ENCODE measurements around the gene ADRA2B.
"Not testable (repeated sequence)": the region's sequence is repeated elsewhere in the genome, so short reads cannot be mapped to it uniquely, and the experiment has no call there.

ADRA2B gene

DNA sequence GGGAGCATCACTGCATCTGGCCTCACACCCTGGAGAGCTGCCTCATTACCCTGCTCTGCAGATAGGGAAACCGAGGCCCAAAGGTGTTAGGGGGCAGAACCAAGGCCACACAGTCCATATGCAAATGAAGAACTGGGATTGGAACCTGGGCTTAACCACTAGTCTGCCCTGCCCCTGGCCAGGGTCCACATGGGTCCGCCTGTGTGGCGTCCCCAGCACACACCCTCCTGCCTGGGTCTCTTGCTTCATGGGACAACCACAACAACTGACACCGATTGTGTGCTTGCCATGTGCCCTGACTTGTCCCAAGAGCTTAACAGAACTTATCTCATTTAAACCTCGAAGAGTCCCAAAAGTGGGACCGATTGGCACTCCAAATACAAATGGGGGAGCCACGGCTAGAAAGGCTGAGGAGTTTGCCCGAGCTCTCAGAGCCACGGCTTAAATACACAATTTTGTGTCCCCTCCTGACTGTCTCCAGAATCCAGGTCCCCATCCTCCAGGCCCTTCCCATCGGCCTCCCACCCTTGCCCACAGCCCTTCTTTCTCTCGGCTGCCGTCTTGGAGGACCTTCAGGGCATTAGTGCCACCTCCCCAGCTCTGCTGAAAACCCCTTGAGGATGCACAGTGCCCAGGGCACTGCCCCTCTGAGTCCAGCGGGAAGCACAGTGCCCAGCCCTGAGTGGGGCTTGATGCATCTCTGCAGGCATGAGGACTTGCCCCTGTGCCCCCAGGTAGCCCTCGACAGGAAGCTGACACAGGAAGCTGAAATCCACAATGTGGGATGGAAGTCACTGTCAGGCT lies 34.6 kb upstream of the ADRA2B start:
- DNase-seq (ENCODE audit: low read depth in 2 of 2, low spot score in 1 of 2) = no peak

DNA sequence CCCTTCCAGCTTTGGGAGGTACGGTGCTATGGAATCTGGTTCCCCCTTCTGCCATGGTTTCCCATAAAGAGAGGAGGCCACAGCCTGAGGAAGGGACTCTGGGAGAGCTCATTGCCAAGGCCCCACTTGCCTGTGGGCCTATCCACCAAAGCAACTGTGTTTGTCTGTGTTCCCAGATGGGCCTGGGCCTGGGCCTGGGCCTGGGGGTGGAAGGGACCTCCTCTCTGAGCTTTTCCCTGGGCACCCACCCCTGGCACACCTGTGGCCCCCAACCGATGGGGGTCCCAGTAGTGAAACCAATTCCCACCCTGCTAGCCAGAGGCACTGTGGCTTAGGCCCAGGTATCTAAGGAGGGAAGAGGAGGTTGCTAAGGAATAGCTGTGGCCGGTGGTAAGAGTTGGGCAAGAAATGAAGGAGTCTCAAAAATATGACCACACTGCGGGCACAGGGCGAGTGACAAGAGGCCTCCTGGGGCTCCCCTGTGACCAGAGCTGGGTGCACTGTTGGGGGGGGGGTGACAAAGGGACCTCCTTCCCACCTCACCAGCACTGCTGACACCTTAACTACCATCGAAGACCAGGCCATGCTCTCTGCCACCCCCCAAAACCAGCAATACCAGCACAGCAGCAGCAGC lies 33.8 kb upstream of the ADRA2B start:
- DNase-seq (ENCODE audit: low read depth in 2 of 2, low spot score in 1 of 2) = no peak

DNA sequence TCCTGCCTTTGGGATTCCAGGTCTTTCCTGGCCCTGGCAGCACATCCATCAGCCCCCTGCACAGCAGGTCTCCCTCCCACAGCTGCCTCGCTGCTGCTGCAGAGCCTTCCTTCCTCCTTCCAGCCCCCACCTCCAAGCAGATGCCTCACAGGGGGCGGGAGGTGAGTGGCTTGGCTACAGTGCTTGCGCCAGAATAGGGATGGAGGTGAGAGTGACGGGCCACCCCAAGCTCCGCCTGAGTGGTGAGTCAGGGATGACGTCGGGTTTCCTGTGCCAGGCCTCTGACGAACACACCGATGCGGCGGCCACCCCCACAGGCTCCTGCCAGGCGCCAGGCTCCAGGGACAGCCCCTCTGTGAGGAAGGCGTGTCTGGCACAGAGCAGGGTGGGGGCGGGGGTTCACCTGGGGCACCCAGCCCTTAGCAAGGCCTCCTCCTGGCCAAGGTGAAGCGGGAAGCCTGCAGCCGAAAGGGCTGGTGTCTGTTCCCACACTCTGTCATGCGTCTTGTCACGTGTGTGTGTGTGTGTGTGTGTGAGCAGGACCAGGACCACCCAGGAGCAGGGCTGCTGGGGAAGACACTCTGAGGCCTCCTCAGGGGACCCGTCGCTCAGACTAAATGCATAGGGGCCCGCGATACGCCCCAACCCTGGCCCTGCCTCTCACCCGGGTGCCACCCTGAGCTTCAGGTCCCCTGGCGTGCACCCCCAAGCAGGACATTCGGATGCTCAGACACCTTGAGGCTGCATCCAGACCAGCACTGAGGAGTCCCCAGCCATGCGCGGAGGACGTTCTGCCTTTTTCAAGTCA lies 32.2 kb upstream of the ADRA2B start:
- DNase-seq (ENCODE audit: low read depth in 2 of 2, low spot score in 1 of 2) = peak; percentile 91 to 94

DNA sequence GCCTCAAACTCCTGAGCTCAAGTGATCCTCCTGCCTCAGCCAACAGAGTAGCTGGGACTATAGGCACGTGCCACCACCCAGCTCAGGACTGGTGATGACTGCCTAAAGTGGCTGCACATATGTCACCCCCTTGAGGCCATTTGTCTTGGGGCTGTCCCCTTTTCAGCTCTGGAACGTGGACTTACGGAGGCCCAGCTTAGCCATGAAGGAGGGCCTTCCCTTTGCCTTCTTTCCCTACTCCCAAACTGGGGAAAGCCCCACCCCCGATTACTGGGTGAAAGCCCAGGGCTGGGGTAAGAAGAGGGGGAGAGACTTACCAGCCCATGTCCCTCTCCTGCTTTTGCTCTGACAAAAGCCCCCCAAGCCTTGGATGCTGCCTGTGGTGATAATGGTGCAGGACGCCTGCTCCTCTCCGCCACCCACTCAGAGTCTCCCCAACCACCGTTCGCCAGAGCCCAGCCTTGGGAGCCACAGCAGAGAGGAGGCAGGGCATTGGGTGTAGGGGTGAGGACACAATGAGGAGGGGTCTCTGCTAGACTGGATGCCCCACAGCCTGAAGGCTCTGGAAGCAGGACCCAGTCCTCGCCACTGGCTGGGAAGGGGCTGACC lies 31.3 kb upstream of the ADRA2B start:
- no peak for DNase-seq (ENCODE audit: low read depth in 2 of 2, low spot score in 1 of 2)

DNA sequence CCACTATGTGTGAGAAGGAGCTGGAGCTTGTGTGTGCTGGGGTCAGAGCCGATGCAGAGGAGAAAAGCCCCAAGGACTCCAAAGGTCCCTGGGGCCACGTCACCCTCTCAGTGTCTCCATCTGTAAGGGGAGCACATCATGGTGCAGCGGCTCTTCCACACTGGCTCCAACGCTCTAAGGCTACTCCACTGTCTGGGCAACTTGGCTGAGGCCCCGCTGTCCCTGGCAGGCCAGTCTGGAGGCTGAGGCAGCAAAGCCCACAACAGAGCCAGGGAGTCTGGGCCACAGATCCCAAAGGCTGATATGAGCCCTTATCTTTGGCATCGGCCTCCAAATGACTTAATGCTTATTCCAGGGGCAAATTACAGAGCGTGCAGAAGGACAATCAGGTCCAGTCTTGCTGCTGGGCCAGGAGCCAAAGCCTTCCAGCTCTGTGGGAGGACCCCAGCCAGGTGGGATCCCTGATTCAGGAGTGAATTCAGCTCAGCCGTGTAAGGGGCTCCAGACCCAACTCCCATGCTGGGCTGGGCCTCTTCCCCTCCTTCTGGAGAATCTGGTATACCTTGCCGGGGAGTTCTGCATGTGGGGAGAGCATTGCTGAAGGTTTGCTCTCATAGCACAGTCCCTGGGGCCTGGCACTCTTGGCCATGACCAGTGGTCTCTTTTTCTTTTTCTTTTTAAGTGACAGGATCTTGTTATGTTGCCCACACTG lies 30.7 kb upstream of the ADRA2B start:
- no peak for DNase-seq (ENCODE audit: low read depth in 2 of 2, low spot score in 1 of 2)

DNA sequence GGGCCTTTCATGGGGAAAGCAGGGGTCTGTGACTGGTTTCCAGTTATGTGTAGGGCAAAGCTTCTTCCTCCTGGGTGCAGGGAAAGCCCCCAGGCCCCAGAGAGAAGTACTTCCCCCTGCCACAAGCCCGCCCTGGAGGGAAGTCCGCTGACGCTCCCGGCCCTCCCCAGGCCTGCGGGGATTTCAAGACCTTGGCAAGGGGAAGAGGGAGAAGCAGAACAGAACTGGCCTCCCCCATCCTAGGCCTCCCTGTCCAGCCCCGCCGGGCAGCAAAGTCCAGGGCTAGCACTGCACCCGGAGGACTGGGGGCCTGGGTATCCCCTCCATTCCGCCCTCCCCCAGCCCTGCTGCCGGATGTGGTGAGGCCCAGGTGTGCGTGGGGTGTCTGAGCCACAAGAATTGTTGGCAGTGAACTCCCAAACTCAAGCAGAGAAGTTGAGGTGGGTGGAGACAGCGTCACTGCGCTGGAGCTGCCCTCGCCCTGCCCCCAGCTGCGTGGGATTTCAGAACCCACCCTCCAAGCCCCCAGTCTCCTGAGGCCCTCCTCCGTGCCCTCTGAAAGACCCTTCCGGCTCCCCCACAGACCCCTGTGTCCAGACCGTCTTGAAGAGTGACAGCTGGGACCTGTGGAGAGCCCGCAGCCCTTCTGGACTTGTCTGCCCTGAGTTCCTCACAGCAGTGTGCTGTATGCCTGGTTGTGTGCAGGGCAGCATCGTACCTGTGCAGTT lies 29.9 kb upstream of the ADRA2B start:
- DNase-seq (ENCODE audit: low read depth in 2 of 2, low spot score in 1 of 2) = peak; percentile 49 to 69

DNA sequence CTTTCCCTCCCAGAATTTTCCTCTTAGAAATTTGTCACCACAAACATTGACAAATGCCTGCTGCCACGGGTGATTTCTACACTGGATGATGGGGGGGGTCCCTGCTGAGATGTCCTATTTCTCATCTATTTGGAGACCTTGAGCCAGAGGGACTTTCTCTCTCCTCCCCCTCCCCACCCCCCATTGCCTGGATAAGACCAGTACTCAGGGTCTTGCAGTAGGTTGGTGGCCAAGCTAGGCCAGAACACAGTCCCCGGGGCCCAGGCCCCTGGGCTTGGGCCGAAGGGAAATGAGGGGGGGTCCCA lies 29.4 kb upstream of the ADRA2B start:
- DNase-seq (ENCODE audit: low read depth in 2 of 2, low spot score in 1 of 2) = no peak

DNA sequence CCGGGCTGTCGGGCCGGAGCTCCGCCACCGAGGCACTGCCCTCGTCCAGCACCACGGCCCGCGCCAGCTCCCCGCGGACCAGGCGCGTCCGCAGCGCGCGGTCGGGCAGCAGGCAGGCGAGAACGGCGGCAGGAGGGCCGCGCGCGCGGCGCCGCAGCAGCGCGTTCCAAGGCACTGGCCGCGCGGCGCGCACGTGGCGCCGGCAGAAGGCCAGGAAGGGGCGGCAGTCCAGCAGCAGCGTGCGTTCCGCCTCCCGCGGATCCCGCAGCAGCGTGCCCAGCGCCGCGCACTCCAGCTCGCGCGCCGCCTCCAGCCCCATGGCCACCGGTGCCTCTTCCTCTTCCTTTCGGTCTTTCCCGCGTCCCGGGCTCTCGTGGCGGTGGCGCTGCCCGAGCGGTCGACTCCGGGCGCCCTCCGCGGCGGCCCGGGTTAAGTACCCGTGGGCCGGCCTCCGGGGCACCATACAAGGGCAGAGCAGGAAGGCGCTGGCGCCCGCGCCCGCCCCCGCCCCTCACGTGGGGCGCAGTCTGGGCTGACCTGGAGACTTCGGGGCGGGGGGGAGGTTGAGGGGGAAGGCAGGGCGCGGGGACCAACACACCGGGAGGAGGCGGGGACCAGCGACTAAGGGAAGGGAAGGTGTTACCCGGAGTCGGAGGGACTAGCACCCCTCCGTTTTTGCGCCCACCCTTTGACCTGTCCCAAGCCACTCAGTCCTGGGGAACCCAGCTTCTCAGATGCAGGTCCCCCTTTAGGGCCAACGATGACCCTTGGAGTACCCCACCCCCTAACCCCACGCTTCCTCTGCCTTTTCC lies 28.9 kb upstream of the ADRA2B start, which contains the start of gene DUSP2:
Gene DUSP2, minus strand, starts transcription at position 405 of the 812 bp plus-strand sequence. Its CDS starts 86 bp downstream, at position 319.
- DNase-seq (ENCODE audit: low read depth in 2 of 2, low spot score in 1 of 2) = peak; percentile 79 to 81

DNA sequence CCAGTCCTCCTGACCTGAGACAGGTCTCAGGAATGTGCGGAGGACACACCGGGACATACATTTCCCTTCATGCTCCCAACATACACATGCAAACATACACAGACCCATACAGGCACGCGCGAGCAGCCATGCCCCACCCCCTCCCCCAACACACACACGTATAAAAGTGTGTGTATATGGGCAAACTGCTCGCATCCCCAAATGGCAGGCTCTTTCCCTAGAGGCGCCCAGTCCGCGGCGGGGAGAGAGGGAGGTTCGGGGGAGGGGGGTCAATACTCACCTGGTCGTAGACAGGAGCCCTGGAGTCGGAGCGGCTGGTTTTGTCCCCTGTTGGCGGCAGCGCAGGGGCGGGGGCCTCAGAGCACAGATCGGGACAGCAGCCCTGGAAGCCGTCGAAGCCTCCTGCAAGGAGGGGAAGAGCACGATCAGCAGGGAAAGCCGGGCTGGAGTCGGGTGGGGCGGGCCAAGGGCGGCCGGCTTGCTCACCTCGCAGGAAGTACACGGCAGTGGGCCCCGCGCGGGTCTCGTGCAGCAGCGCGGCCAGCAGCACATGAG lies 28.2 kb upstream of the ADRA2B start:
- no peak for DNase-seq (ENCODE audit: low read depth in 2 of 2, low spot score in 1 of 2)

DNA sequence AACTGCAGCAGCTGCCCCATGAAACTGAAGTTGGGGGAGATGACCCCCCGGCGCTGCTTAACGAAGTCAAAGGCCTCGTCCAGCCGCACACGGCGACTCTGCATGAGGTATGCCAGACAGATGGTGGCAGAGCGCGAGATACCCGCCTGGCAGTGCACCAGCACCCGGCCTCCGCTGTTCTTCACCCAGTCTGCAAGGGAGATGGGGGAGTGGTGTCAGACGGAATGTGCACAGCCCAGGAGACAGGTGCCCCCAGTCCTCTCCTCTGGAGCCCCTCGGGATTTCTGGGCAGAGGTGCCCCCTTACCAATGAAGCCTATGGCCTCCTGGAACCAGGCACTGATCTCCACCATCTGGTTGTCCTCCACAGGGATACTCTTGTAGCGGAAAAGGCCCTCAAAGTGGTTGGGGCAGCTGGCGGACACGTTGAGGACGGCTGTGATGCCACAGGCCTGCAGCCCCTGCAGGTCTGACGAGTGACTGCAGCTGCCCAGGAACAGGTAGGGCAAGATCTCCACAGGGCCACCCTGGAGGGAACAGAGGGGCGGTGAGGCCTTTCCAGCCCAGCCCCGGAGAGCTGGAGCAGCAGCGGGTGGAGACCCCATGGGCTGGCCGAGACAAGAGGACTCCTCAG lies 27.6 kb upstream of the ADRA2B start:
- DNase-seq (ENCODE audit: low read depth in 2 of 2, low spot score in 1 of 2) = no peak

DNA sequence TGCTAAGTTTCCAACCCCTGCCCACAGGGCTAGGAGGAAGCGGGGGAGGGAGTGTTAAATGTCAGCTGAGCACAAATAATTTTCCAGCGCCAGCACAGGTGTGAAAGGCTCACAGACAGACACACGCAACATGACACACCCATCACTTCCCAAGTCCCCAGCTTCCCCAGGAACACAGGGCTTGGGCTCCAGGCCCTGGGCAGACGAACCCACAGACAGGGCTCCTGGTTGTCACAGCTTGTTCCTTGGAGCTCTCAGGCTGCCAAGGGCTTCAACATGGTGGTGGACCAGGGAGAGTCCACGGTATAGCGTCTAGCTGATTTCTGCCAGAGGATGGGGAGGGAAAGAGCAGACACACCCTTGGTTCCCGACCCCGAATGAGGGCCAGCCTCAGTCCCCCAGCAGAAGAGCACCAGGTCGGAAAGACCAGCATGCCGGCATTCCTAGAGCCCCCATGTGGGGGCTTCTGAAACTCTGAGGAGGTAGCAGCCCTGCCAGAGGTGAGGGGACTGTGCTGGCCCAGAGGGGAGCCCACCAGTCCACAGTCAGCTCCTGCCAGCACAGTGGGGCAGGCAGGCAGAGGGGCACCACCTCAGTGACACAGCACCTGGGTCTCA lies 27.0 kb upstream of the ADRA2B start:
- DNase-seq (ENCODE audit: low read depth in 2 of 2, low spot score in 1 of 2) = no peak

DNA sequence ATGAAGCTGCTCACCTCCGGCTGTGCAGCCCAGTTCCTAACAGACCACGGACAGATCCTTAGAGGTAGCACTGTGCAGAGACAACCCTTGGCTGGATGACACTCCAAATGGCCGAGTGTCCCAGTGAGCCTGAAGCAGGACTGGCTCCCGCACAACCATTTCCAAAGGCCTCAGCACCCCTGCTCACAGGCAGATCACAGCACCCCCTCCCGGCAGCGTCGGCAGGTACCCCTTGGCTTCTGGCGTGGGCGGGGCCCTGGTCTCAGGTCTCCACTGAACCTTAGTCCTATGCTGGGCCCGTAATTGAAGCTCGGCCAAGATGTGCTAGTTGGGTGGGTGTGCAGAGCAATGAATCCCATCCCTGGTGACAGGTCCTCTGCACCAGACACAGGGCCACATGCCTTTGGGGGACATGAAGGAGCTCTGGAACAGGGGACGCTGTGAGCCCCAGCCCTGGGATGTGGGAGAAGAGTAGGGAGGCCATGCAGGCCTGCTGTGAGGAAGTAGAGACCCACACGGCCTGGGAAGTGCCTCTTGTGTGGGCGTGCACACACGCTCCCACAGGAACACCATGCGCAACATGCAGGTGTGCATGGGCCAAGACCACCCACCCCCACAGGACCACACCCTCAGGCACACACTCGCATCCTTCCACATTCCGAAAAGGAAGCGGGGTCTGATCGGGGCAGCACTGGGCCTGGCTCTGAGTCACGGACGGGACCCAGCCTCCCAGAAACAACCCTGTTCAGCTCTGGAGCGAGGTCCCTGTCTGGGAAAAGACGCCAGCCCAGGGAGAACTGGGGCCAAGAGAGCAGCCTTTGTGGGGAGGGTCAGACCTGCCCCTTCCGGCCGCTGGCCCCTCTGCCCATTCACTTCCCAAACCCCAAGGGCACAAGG lies 26.1 kb upstream of the ADRA2B start:
- DNase-seq (ENCODE audit: low read depth in 2 of 2, low spot score in 1 of 2) = peak; percentile 42 to 58

DNA sequence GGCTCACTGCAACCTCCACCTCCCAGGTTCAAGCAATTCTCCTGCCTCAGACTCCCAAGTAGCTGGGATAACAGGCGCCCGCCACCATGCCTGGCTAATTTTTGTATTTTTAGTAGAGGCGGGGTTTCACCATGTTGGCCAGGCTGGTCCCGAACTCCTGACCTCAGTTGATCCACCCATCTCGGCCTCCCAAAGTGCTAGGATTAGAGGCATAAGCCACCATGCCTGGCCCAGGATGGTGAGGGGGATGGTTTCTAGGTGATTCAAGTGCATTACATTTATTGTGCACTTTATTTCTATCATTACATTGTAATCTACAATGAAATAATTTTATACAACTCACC lies 25.2 kb upstream of the ADRA2B start:
- not testable (repeated sequence) for DNase-seq (ENCODE audit: low read depth in 2 of 2, low spot score in 1 of 2)

DNA sequence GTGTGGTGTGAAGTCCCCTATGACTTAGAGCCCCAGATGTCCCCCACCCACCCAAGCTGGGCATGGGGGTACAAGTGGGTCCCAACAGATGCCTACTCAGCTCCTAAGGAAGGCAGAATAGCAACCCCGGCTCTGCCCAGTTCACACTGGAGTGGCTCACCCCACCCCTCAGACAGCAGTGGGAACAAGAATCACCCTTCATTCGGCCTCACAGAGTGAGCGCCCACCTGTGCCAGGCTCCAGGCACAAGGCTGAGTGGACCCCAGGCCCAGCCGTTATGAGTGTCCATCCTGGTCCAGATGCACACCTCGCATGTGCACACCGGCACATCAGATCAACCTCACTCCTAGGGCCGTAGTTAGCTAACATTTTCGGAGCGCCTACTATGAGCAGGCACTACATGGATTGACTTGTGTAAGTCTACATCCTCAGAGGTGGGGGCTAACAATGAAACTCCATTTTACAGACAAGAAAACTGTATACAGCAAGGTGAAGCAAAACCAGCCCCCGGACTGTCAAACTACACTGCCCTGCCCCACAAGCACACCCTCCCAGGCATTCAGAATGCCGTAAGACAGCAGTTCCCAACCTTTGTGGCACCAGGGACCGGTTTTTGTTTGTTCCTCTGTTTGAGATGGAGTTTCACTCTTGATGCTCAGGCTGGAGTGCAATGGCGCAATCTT lies 24.7 kb upstream of the ADRA2B start:
- DNase-seq (ENCODE audit: low read depth in 2 of 2, low spot score in 1 of 2) = no peak

DNA sequence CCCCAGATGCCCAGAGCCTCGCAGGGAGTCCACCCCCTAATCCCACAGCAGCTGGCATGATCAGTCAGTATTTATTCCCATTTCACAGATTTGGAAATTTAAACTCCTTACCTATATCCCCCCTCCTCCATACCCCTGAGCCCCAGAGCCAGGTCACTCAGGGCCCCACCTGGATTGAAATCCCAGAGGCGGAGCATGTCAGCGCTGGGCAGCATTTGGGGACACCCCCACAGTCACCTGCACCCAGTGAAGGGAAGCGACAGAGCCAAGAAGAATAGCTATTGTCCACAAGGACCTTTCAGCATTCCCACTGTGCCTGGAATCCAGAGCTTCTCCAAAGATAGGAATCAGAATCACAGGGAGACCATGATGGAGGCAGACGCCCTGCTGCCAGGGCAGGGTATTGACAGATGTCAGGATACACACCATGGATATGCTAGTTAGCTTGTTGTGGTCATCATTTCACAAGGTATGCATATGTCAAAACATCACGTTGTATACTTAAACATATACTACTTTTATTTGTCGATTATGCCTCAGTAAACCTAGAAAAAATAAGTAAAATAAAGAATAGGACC lies 22.9 kb upstream of the ADRA2B start:
- DNase-seq (ENCODE audit: low read depth in 2 of 2, low spot score in 1 of 2) = no peak

All from stimulated activated CD8-positive, alpha-beta memory T cell treated with anti-CD3 and anti-CD28 coated beads, Interleukin-4, amount 100 ng/mL, for 1 hour (primary cell).